ENCODE measurements around the gene DUSP12. TPM values are rescaled to one million over a fixed set of nuclear protein-coding genes. Genes with fewer than 3 reads are reported as not detected.

The DUSP12 gene
- total RNA-seq, 1 experiment from 2014 or later, result 65.0 TPM

DNA sequence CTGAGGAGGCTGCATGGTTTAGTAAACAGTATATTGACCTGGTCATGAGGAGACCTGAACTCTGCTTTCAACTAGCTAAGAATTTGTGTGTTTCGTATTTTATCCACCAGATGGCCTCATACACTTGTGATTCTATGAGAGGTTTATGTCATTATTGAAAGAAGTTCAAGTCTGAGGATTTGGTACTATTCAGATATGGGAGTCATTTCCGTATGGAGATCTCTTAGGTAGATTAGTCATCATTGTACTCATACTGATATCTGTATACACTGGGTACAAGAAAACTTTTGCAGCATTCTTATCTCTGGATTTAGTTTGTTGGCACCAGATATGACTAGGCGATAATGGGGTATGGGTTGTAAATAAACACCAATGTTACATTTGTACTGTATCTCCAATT is 43.2 kb downstream of the DUSP12 start:
- H3K4me1 Mint-ChIP-seq (ENCODE audit: insufficient read depth, unreplicated experiment), result peaks cover 18% of the 10 kb centered on the region
- no peaks in the 10 kb centered on the region for H3K9me3 Mint-ChIP-seq (ENCODE audit: unreplicated experiment)
- BruUV-seq (replicated peaks), result no TSS peak
- H3K27ac Mint-ChIP-seq (ENCODE audit: low read depth, unreplicated experiment), result no peak overlapping the region
- POLR2A ChIA-PET, result interaction anchor here (0.6 to 3.8 kb wide), 9 partner anchors 9 to 422 kb away, joined by 3 to 67 read pairs (median 5); partner anchors contain the start of genes DUSP12 and OLFML2B
- no peaks in the 10 kb centered on the region for H3K27me3 Mint-ChIP-seq (ENCODE audit: insufficient read depth, unreplicated experiment)
- intact Hi-C loops (cut with micrococcal nuclease), result loop anchor here (1.0 to 10.0 kb wide), 6 partner anchors 113 to 602 kb away; no protein-coding TSS in a partner anchor
- TF ChIP-seq, protein P1, sequence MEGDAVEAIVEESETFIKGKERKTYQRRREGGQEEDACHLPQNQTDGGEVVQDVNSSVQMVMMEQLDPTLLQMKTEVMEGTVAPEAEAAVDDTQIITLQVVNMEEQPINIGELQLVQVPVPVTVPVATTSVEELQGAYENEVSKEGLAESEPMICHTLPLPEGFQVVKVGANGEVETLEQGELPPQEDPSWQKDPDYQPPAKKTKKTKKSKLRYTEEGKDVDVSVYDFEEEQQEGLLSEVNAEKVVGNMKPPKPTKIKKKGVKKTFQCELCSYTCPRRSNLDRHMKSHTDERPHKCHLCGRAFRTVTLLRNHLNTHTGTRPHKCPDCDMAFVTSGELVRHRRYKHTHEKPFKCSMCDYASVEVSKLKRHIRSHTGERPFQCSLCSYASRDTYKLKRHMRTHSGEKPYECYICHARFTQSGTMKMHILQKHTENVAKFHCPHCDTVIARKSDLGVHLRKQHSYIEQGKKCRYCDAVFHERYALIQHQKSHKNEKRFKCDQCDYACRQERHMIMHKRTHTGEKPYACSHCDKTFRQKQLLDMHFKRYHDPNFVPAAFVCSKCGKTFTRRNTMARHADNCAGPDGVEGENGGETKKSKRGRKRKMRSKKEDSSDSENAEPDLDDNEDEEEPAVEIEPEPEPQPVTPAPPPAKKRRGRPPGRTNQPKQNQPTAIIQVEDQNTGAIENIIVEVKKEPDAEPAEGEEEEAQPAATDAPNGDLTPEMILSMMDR (IDR thresholded peaks at IDR 0.05; ENCODE audit: unreplicated experiment), result peak; percentile 71
- no peak overlapping the region for H3K4me3 Mint-ChIP-seq (ENCODE audit: unreplicated experiment)
- peaks cover 50% of the 10 kb centered on the region for H3K36me3 Mint-ChIP-seq (ENCODE audit: insufficient read depth, unreplicated experiment)
- DNase-seq (ENCODE audit: unreplicated experiment), result peak; percentile 87
- CTCF ChIA-PET, result interaction anchor here (0.6 to 10.2 kb wide), 75 partner anchors 9 to 1008 kb away, joined by 3 to 508 read pairs (median 5); partner anchors contain the start of genes C1orf226, NOS1AP and OLFML2B

GRCh38 chr1:161799792-161800191 is 50.2 kb downstream of the DUSP12 start:
- ChIA-PET POLR2A (no interaction called here), CTCF (interaction anchor here (0.8 to 2.9 kb wide), 4 partner anchors 7 to 238 kb away, joined by 3 to 22 read pairs (median 3); partner anchors contain the start of gene OLFML2B)
- Mint-ChIP-seq H3K4me3 (ENCODE audit: unreplicated experiment) (no peak overlapping the region), H3K4me1 (ENCODE audit: insufficient read depth, unreplicated experiment) (no peaks in the 10 kb centered on the region), H3K36me3 (ENCODE audit: insufficient read depth, unreplicated experiment) (peaks cover 69% of the 10 kb centered on the region), H3K9me3 (ENCODE audit: unreplicated experiment) (no peaks in the 10 kb centered on the region), H3K27me3 (ENCODE audit: insufficient read depth, unreplicated experiment) (no peaks in the 10 kb centered on the region), H3K27ac (ENCODE audit: low read depth, unreplicated experiment) (no peak overlapping the region)
- no TSS peak for BruUV-seq (replicated peaks)
- DNase-seq (ENCODE audit: unreplicated experiment), result no peak
- intact Hi-C loops (cut with micrococcal nuclease), result loop anchor here (10.0 kb wide), 1 partner anchor 595 kb away; no protein-coding TSS in a partner anchor
- TF ChIP-seq, protein P1 (IDR thresholded peaks at IDR 0.05; ENCODE audit: unreplicated experiment), result no peak

DNA sequence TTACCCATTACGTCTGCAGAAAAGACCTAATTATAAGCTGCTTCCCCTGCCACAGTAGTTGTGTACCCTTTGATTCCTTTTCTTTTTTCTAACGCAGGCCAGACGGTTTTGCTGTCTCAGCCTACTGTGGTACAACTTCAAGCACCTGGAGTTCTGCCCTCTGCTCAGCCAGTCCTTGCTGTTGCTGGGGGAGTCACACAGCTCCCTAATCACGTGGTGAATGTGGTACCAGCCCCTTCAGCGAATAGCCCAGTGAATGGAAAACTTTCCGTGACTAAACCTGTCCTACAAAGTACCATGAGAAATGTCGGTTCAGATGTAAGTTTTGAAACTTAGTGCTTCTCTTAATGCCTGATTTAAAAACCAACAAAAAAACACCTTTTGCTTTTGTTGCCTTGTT is 52.4 kb downstream of the DUSP12 start:
- Mint-ChIP-seq H3K4me3 (ENCODE audit: unreplicated experiment) (no peak overlapping the region), H3K9me3 (ENCODE audit: unreplicated experiment) (no peaks in the 10 kb centered on the region), H3K27me3 (ENCODE audit: insufficient read depth, unreplicated experiment) (no peaks in the 10 kb centered on the region), H3K36me3 (ENCODE audit: insufficient read depth, unreplicated experiment) (peaks cover 69% of the 10 kb centered on the region), H3K27ac (ENCODE audit: low read depth, unreplicated experiment) (no peak overlapping the region), H3K4me1 (ENCODE audit: insufficient read depth, unreplicated experiment) (no peaks in the 10 kb centered on the region)
- BruUV-seq (replicated peaks), result no TSS peak
- CTCF ChIA-PET, result interaction anchor here (0.5 to 3.8 kb wide), 6 partner anchors 10 to 253 kb away, joined by 3 to 26 read pairs (median 7); partner anchors contain the start of gene OLFML2B
- intact Hi-C loops (cut with micrococcal nuclease), result no loop called here
- TF ChIP-seq, protein P1 (IDR thresholded peaks at IDR 0.05; ENCODE audit: unreplicated experiment), result no peak
- DNase-seq (ENCODE audit: unreplicated experiment), result no peak
- POLR2A ChIA-PET, result interaction anchor here (0.7 to 1.1 kb wide), 3 partner anchors 35 to 648 kb away, joined by 3 to 4 read pairs (median 4); partner anchors contain the start of gene UFC1

- no peaks in the 10 kb centered on the region for H3K4me1 Mint-ChIP-seq (ENCODE audit: insufficient read depth, unreplicated experiment)
- peaks cover 69% of the 10 kb centered on the region for H3K36me3 Mint-ChIP-seq (ENCODE audit: insufficient read depth, unreplicated experiment)
- DNase-seq (ENCODE audit: unreplicated experiment), result no peak
- H3K9me3 Mint-ChIP-seq (ENCODE audit: unreplicated experiment), result no peaks in the 10 kb centered on the region
- TF ChIP-seq, protein P1 (IDR thresholded peaks at IDR 0.05; ENCODE audit: unreplicated experiment), result no peak
- CTCF ChIA-PET, result interaction anchor here (0.9 to 3.8 kb wide), 3 partner anchors 11 to 234 kb away, joined by 3 to 26 read pairs (median 3); no protein-coding TSS in a partner anchor
- no peak overlapping the region for H3K4me3 Mint-ChIP-seq (ENCODE audit: unreplicated experiment)
- no peak overlapping the region for H3K27ac Mint-ChIP-seq (ENCODE audit: low read depth, unreplicated experiment)
- BruUV-seq (replicated peaks), result no TSS peak
- no peaks in the 10 kb centered on the region for H3K27me3 Mint-ChIP-seq (ENCODE audit: insufficient read depth, unreplicated experiment)
- intact Hi-C loops (cut with micrococcal nuclease), result no loop called here
- POLR2A ChIA-PET, result no interaction called here
These were observed 53.6 kb downstream of the DUSP12 start for GRCh38 chr1:161803181-161803580.
